IPS-18c (cell line): Measurements from ENCODE around the gene TBL1Y.

Experiments
- H3K4me3 ChIP-seq: 2 replicates; pipeline ENCODE4 v1.7.0; 2013; ENCODE audit warnings: low read depth, mild to moderate bottlenecking, low read length, moderate library complexity; ENCODE audit not compliant: insufficient read depth
- H3K9me3 ChIP-seq: one replicate; pipeline ENCODE4 v1.6.1; 2013; ENCODE audit warnings: mild to moderate bottlenecking, low read length, moderate library complexity; ENCODE audit not compliant: control insufficient read depth, insufficient read depth

TBL1Y gene

DNA sequence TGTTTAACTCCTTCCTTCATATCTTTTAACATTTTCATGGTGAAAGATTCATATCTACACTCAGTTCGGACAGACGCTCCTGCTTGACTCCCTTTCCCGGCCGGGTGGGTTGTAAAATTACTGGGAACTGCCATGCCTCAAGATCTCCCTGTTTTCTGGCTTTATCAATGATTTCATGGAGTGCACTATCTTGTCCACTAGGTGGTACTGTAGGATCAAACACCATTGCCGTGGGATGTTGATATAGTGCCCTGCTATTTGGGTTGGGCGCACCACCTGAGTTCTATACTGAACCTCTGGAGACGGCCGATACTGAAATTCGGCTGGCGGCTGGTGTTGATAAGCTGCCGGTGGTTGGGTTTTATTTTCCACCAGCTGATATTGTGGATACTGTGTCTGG, 54.2 kb downstream of the TBL1Y start:
- Histone ChIP-seq H3K4me3 (no peak overlapping the region), H3K9me3 (no peaks in the 10 kb centered on the region)

- no peak overlapping the region for H3K4me3 ChIP-seq
- H3K9me3 ChIP-seq, result no peaks in the 10 kb centered on the region
These were observed 56.0 kb downstream of the TBL1Y start for GRCh38 chrY:6966521-6966920.

- H3K4me3 ChIP-seq, result no peak overlapping the region
- no peaks in the 10 kb centered on the region for H3K9me3 ChIP-seq
These were observed 57.2 kb downstream of the TBL1Y start for GRCh38 chrY:6967736-6968135.

DNA sequence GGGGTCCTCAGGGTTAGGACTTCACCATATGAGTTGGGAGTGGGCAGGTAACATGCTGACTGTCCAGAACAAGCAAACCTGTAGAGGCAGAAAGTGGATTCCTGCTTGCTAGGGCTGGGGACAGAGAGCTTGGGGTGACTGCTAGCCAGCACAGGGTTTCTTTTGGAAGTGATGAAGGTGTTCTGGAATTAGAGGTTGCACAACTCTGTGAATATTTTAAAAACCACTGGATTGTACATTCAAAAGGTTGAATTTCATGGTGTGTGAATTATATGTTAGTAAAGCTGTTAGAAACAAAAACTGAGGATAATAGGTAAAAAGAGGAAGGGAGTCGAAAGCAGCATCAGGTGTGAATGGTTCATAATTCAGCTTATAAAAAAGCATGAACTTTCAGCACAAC, 57.7 kb downstream of the TBL1Y start:
- Histone ChIP-seq H3K4me3 (no peak overlapping the region), H3K9me3 (no peaks in the 10 kb centered on the region)

- Histone ChIP-seq H3K4me3 (no peak overlapping the region), H3K9me3 (no peaks in the 10 kb centered on the region)
These were observed 61.9 kb downstream of the TBL1Y start for GRCh38 chrY:6972271-6972887.

GRCh38 chrY:6974971-6975370, 64.5 kb downstream of the TBL1Y start:
- Histone ChIP-seq H3K4me3 (no peak overlapping the region), H3K9me3 (no peaks in the 10 kb centered on the region)

GRCh38 chrY:6977783-6978182, 67.3 kb downstream of the TBL1Y start:
- H3K4me3 ChIP-seq, result no peak overlapping the region
- no peaks in the 10 kb centered on the region for H3K9me3 ChIP-seq

- Histone ChIP-seq H3K9me3 (no peaks in the 10 kb centered on the region), H3K4me3 (no peak overlapping the region)
These were observed 72.7 kb downstream of the TBL1Y start for GRCh38 chrY:6983221-6983620.

DNA sequence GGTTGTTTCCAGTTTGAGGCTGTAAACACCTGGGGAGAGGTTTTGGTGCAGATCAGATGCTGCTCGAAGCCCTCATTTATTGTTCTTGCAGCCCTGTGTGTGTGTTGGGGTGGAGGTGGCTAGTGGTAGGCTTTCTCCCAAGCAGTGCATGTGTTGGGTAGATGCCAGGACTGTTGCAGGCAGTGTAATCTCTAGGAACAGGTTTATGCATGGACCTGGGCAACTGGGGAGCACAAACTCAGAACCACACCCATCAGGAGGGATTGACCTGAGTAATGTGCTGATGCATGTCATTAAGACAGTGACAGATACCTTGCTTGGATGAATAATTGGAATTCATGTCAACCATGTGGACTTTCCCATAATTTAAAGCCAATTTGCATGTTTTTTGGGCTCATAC, 77.3 kb downstream of the TBL1Y start:
- Histone ChIP-seq H3K9me3 (no peaks in the 10 kb centered on the region), H3K4me3 (no peak overlapping the region)

- Histone ChIP-seq H3K9me3 (no peaks in the 10 kb centered on the region), H3K4me3 (no peak overlapping the region)
These were observed 79.6 kb downstream of the TBL1Y start for GRCh38 chrY:6989886-6990620.

GRCh38 chrY:6992041-6992440, 81.5 kb downstream of the TBL1Y start:
- no peak overlapping the region for H3K4me3 ChIP-seq
- no peaks in the 10 kb centered on the region for H3K9me3 ChIP-seq

GRCh38 chrY:6995987-6996386, 85.5 kb downstream of the TBL1Y start:
- Histone ChIP-seq H3K9me3 (no peaks in the 10 kb centered on the region), H3K4me3 (no peak overlapping the region)

GRCh38 chrY:6997503-6998066, 87.1 kb downstream of the TBL1Y start:
- no peak overlapping the region for H3K4me3 ChIP-seq
- H3K9me3 ChIP-seq, result no peaks in the 10 kb centered on the region

- H3K4me3 ChIP-seq, result no peak overlapping the region
- no peaks in the 10 kb centered on the region for H3K9me3 ChIP-seq
These were observed 89.4 kb downstream of the TBL1Y start for GRCh38 chrY:6999905-7000304.

GRCh38 chrY:7002581-7002980, 92.1 kb downstream of the TBL1Y start:
- Histone ChIP-seq H3K4me3 (no peak overlapping the region), H3K9me3 (no peaks in the 10 kb centered on the region)

GRCh38 chrY:7007911-7008310, 97.4 kb downstream of the TBL1Y start:
- Histone ChIP-seq H3K9me3 (no peaks in the 10 kb centered on the region), H3K4me3 (no peak overlapping the region)

GRCh38 chrY:7008578-7009355, 98.3 kb downstream of the TBL1Y start:
- Histone ChIP-seq H3K9me3 (no peaks in the 10 kb centered on the region), H3K4me3 (no peak overlapping the region)

- no peaks in the 10 kb centered on the region for H3K9me3 ChIP-seq
- H3K4me3 ChIP-seq, result no peak overlapping the region
These were observed 102.6 kb downstream of the TBL1Y start for GRCh38 chrY:7013051-7013450.
